A673 (cell line): ENCODE measurements around the gene IFNL2. TPM values are rescaled to one million over a fixed set of nuclear protein-coding genes. Genes with fewer than 3 reads are reported as not detected.

Source experiments
- BruUV-seq: library from RNA; stranded (reverse); fragments of 400-500 nt; replicated peaks from 2 replicates; lab custom pipeline; 2021; lab: Mats Ljungman, UMichigan
- CTCF ChIA-PET: fragments of 300-600 bp; sonication (Branson Sonifier 250); formaldehyde crosslinking; loops from one replicate; lab custom pipeline; 2022; ENCODE audit warnings: antibody characterized with exemption; lab: Charles Lee
- POLR2A ChIA-PET: fragments of 300-600 bp; sonication (Branson Sonifier 250); formaldehyde crosslinking; loops from one replicate; lab custom pipeline; 2022; ENCODE audit warnings: antibody characterized with exemption; ENCODE audit not compliant: low non-redundant PET; lab: Charles Lee
- DNase-seq: peaks from one replicate; pipeline ENCODE4 v3.0.0-alpha.2; 2015; ENCODE audit warnings: low spot score
- H3K27ac ChIP-seq: fragments of 200-600 bp; sonication (generic); 2 replicates; pipeline ENCODE4 v1.5.1; 2016; ENCODE audit warnings: mixed run types, low read depth, mild to moderate bottlenecking, mixed read lengths, antibody characterized with exemption, low read length; ENCODE audit not compliant: poor library complexity, severe bottlenecking
- H3K27me3 ChIP-seq: fragments of 200-600 bp; sonication (generic); replicated peaks from 2 replicates; pipeline ENCODE4 v1.6.1; 2017; ENCODE audit warnings: mixed run types, low read depth, mild to moderate bottlenecking, mixed read lengths, antibody characterized with exemption, low read length; ENCODE audit not compliant: insufficient read depth, poor library complexity
- H3K36me3 ChIP-seq: fragments of 200-600 bp; sonication (generic); 2 replicates; pipeline ENCODE4 v1.6.1; 2016; ENCODE audit warnings: mixed run types, mild to moderate bottlenecking, mixed read lengths, antibody characterized with exemption, low read length; ENCODE audit not compliant: insufficient read depth, poor library complexity, severe bottlenecking
- H3K4me1 ChIP-seq: fragments of 200-600 bp; sonication (generic); 2 replicates; pipeline ENCODE4 v1.6.1; 2017; ENCODE audit warnings: mixed run types, mild to moderate bottlenecking, mixed read lengths, antibody characterized with exemption, low read length; ENCODE audit not compliant: insufficient read depth, poor library complexity, severe bottlenecking
- H3K4me3 ChIP-seq: fragments of 200-600 bp; sonication (generic); 2 replicates; pipeline ENCODE4 v1.5.1; 2016; ENCODE audit warnings: low read depth, mixed run types, mild to moderate bottlenecking, mixed read lengths, low read length; ENCODE audit not compliant: poor library complexity, severe bottlenecking
- H3K9me3 ChIP-seq: fragments of 200-600 bp; sonication (generic); 2 replicates; pipeline ENCODE4 v1.6.1; 2016; ENCODE audit warnings: mixed run types, low read depth, mild to moderate bottlenecking, mixed read lengths, antibody characterized with exemption, low read length; ENCODE audit not compliant: poor library complexity, severe bottlenecking
- CTCF ChIP-seq: fragments of 300-800, 200-600 bp; sonication (generic); conservative IDR thresholded peaks from 2 replicates; pipeline ENCODE4 v1.5.1; 2017; ENCODE audit warnings: low read depth, mild to moderate bottlenecking, antibody characterized with exemption, low read length, moderate library complexity, mixed read lengths
- EZH2 ChIP-seq: fragments of 200-600 bp; sonication (generic); IDR thresholded peaks from 2 replicates; pipeline ENCODE4 v1.6.1; 2017; ENCODE audit warnings: borderline replicate concordance, low read depth, mild to moderate bottlenecking, mixed read lengths, antibody characterized with exemption, low read length; ENCODE audit not compliant: poor library complexity, severe bottlenecking
- intact Hi-C: fragments of 100-400 bp; cut with micrococcal nuclease; formaldehyde crosslinking; loops from one replicate; pipeline ENCODE4 v1.10.0; 2022; ENCODE audit not compliant: unreplicated experiment
- total RNA-seq: library from RNA; stranded (reverse); gene quantifications from 2 replicates; pipeline ENCODE4 v1.2.3, GENCODE V29; 2021

The IFNL2 gene
- total RNA-seq, 1 experiment from 2014 or later = not detected

GRCh38 chr19:39299832-39300231 is 31.6 kb downstream of the IFNL2 start:
- Histone ChIP-seq H3K4me3 (no peak overlapping the region), H3K27me3 (no peaks in the 10 kb centered on the region), H3K36me3 (no peaks in the 10 kb centered on the region), H3K9me3 (no peaks in the 10 kb centered on the region), H3K4me1 (no peaks in the 10 kb centered on the region), H3K27ac (no peak overlapping the region)
- POLR2A ChIA-PET = no interaction called here
- intact Hi-C loops = no loop called here
- TF ChIP-seq CTCF (no peak), EZH2 (no peak)
- no peak for DNase-seq
- no TSS peak for BruUV-seq
- CTCF ChIA-PET = no interaction called here

GRCh38 chr19:39301021-39301420 is 32.8 kb downstream of the IFNL2 start:
- Histone ChIP-seq H3K36me3 (no peaks in the 10 kb centered on the region), H3K9me3 (no peaks in the 10 kb centered on the region), H3K4me3 (no peak overlapping the region), H3K4me1 (no peaks in the 10 kb centered on the region), H3K27ac (no peak overlapping the region), H3K27me3 (no peaks in the 10 kb centered on the region)
- DNase-seq = no peak
- intact Hi-C loops = no loop called here
- POLR2A ChIA-PET = no interaction called here
- no TSS peak for BruUV-seq
- CTCF ChIA-PET = no interaction called here
- no peak for TF ChIP-seq EZH2
- TF ChIP-seq CTCF = no peak

GRCh38 chr19:39301562-39301961 is 33.4 kb downstream of the IFNL2 start:
- TF ChIP-seq EZH2 (no peak), CTCF (no peak)
- H3K27ac ChIP-seq = no peak overlapping the region
- no peaks in the 10 kb centered on the region for H3K4me1 ChIP-seq
- no peak for DNase-seq
- no peaks in the 10 kb centered on the region for H3K36me3 ChIP-seq
- no TSS peak for BruUV-seq
- H3K4me3 ChIP-seq = no peak overlapping the region
- CTCF ChIA-PET = no interaction called here
- intact Hi-C loops = no loop called here
- POLR2A ChIA-PET = no interaction called here
- H3K9me3 ChIP-seq = no peaks in the 10 kb centered on the region
- no peaks in the 10 kb centered on the region for H3K27me3 ChIP-seq
